PC-9 (cell line): ENCODE results near the gene OR6X1.

Experiments used
- CTCF ChIP-seq: fragments of 200-600 bp; sonication (generic); conservative IDR thresholded peaks from 2 replicates; pipeline ENCODE4 v1.6.1; 2017; ENCODE audit warnings: mixed run types, antibody characterized with exemption, mild to moderate bottlenecking, moderate library complexity
- EZH2 ChIP-seq: fragments of 200-600 bp; sonication (generic); IDR thresholded peaks from 2 replicates; pipeline ENCODE4 v1.8.0; 2017; ENCODE audit warnings: antibody characterized with exemption, low read depth

GRCh38 chr11:123770712-123771111 lies 16.4 kb upstream of the OR6X1 start:
- no peak for TF ChIP-seq EZH2
- no peak for TF ChIP-seq CTCF
